Neural cell (in vitro differentiated cells): ENCODE data around the gene VPS37C. TPM values are rescaled to one million over a fixed set of nuclear protein-coding genes. Genes with fewer than 3 reads are reported as not detected.

ENCODE experiments used
- H2AFZ ChIP-seq: fragments of 200-600, 300-800 bp; sonication (generic), shearing (Covaris generic); 2 replicates; pipeline ENCODE4 v1.6.0; 2014; ENCODE audit warnings: low read depth, mild to moderate bottlenecking, antibody characterized with exemption, low read length, moderate library complexity
- H3F3A ChIP-seq: fragments of 200-600 bp; shearing (Covaris generic); 2 replicates; pipeline ENCODE4 v1.6.1; 2016; ENCODE audit warnings: mild to moderate bottlenecking, moderate library complexity, mixed read lengths, antibody characterized with exemption, low read length; ENCODE audit not compliant: insufficient read depth, poor library complexity, severe bottlenecking
- H3K27ac ChIP-seq: fragments of 200-600, 300-800 bp; sonication (generic), shearing (Covaris generic); 2 replicates; pipeline ENCODE4 v1.5.1; 2014; ENCODE audit warnings: mild to moderate bottlenecking, low read length, moderate library complexity
- H3K27me3 ChIP-seq: fragments of 300-800, 200-600 bp; sonication (generic), shearing (Covaris generic); 2 replicates; pipeline ENCODE4 v1.6.0; 2014; ENCODE audit warnings: mild to moderate bottlenecking, low read depth, low read length, moderate library complexity; ENCODE audit not compliant: insufficient read depth
- H3K36me3 ChIP-seq: fragments of 300-800, 200-600 bp; sonication (generic), shearing (Covaris generic); 2 replicates; pipeline ENCODE4 v1.5.1; 2014; ENCODE audit warnings: mild to moderate bottlenecking, antibody characterized with exemption, low read length, moderate library complexity; ENCODE audit not compliant: insufficient read depth
- H3K4me2 ChIP-seq: fragments of 300-800, 200-600 bp; sonication (generic), shearing (Covaris generic); 2 replicates; pipeline ENCODE4 v1.6.0; 2014; ENCODE audit warnings: mild to moderate bottlenecking, low read length
- H3K4me3 ChIP-seq: fragments of 300-800, 200-600 bp; sonication (generic), shearing (Covaris generic); 2 replicates; pipeline ENCODE4 v1.5.1; 2014; ENCODE audit warnings: mild to moderate bottlenecking, low read length, moderate library complexity
- H3K79me2 ChIP-seq: fragments of 200-600 bp; shearing (Covaris generic); replicated peaks from 2 replicates; pipeline ENCODE4 v1.6.0; 2014; ENCODE audit warnings: mild to moderate bottlenecking, low read length, moderate library complexity; ENCODE audit not compliant: insufficient read depth
- H3K9ac ChIP-seq: fragments of 300-800, 200-600 bp; sonication (generic), shearing (Covaris generic); 2 replicates; pipeline ENCODE4 v1.6.1; 2016; ENCODE audit warnings: mild to moderate bottlenecking, low read length, mixed read lengths
- H3K9me2 ChIP-seq: fragments of 200-600 bp; shearing (Covaris generic); 2 replicates; pipeline ENCODE4 v1.6.1; 2016; ENCODE audit warnings: mild to moderate bottlenecking, low read length, mixed read lengths; ENCODE audit not compliant: insufficient read depth
- H3K9me3 ChIP-seq: fragments of 200-600, 300-800 bp; sonication (generic), shearing (Covaris generic); 2 replicates; pipeline ENCODE4 v1.6.1; 2016; ENCODE audit warnings: mild to moderate bottlenecking, mixed run types, low read length, moderate library complexity, mixed read lengths
- H4K20me1 ChIP-seq: fragments of 200-600 bp; shearing (Covaris generic); 2 replicates; pipeline ENCODE4 v1.6.1; 2016; ENCODE audit warnings: mild to moderate bottlenecking, mixed run types; ENCODE audit not compliant: insufficient read depth
- EP300 ChIP-seq: fragments of 450-650 bp; conservative IDR thresholded peaks from 2 replicates; pipeline ENCODE4 v1.6.1; 2014; ENCODE audit warnings: antibody characterized with exemption, mild to moderate bottlenecking, moderate library complexity; ENCODE audit not compliant: poor library complexity, severe bottlenecking
- EZH2 ChIP-seq: fragments of 200-600, 300-800 bp; shearing (Covaris generic), sonication (generic); IDR thresholded peaks from 2 replicates; pipeline ENCODE4 v1.6.1; 2014; ENCODE audit warnings: antibody characterized with exemption, low read length, borderline replicate concordance, mild to moderate bottlenecking; ENCODE audit not compliant: insufficient read depth, poor library complexity, severe bottlenecking
- MXI1 ChIP-seq: fragments of 450-650 bp; conservative IDR thresholded peaks from 2 replicates; pipeline ENCODE4 v1.6.1; 2014; ENCODE audit warnings: antibody characterized with exemption, mild to moderate bottlenecking; ENCODE audit not compliant: poor library complexity, severe bottlenecking
- POLR2AphosphoS5 ChIP-seq: IDR thresholded peaks from 2 replicates; pipeline ENCODE4 v1.6.1; 2012
- RAD21 ChIP-seq: fragments of 450-650 bp; conservative IDR thresholded peaks from 2 replicates; pipeline ENCODE4 v1.6.1; 2014; ENCODE audit warnings: antibody characterized with exemption, mild to moderate bottlenecking, moderate library complexity
- SMC3 ChIP-seq: fragments of 450-650 bp; conservative IDR thresholded peaks from 2 replicates; pipeline ENCODE4 v1.6.1; 2014; ENCODE audit warnings: antibody characterized with exemption, mild to moderate bottlenecking, moderate library complexity; ENCODE audit not compliant: poor library complexity
- TAF1 ChIP-seq: IDR thresholded peaks from 2 replicates; pipeline ENCODE4 v1.6.1; 2012; ENCODE audit warnings: low read depth
- polyA plus RNA-seq: library from polyadenylated mRNA; depleted of rRNA; stranded (reverse); fragments of >200 nt; gene quantifications from 2 replicates; pipeline ENCODE4 v1.2.3, GENCODE V29; 2014
- TF ChIP-seq, protein P1 (sequence below): fragments of 450-650 bp; IDR thresholded peaks from 2 replicates; pipeline ENCODE4 v1.5.1; 2014; ENCODE audit warnings: antibody characterized with exemption, mild to moderate bottlenecking, moderate library complexity; ENCODE audit not compliant: poor library complexity, severe bottlenecking
- TF ChIP-seq, protein P2 (sequence below): IDR thresholded peaks from 2 replicates; pipeline ENCODE4 v1.6.1; 2012; ENCODE audit warnings: borderline replicate concordance

VPS37C gene
- polyA plus RNA-seq, 1 donor from 2014 or later = 7.3 TPM

DNA sequence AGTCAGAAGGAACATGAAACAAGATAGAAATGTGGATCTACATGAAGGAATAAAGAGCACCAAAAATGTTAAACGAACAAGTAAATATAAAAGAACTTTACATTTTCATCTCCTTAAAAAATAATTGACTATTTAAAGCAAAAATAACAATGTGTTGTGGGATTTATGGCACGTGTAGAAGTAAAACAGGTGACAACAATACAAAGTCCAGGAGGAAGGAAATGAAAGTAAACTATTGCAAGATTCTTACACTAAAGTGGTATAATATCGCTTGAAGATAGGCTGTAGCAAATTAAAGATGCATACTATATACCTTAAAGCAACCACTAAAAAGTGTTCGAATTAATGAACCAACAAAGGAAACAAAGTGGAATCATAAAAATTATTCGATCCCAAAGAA is 5.5 kb downstream of the VPS37C start:
- Histone ChIP-seq H4K20me1 (no peaks in the 10 kb centered on the region), H3K36me3 (no peaks in the 10 kb centered on the region), H3K79me2 (peaks cover 26% of the 10 kb centered on the region), H3K4me3 (no peak overlapping the region), H3K27ac (no peak overlapping the region), H3F3A (no peaks in the 10 kb centered on the region), H2AFZ (no peak overlapping the region), H3K9me2 (no peaks in the 10 kb centered on the region), H3K4me2 (no peak overlapping the region), H3K27me3 (no peaks in the 10 kb centered on the region), H3K9ac (no peak overlapping the region), H3K9me3 (peaks cover 5% of the 10 kb centered on the region)
- TF ChIP-seq EZH2 (no peak), EP300 (no peak)
- TF ChIP-seq, protein P1, sequence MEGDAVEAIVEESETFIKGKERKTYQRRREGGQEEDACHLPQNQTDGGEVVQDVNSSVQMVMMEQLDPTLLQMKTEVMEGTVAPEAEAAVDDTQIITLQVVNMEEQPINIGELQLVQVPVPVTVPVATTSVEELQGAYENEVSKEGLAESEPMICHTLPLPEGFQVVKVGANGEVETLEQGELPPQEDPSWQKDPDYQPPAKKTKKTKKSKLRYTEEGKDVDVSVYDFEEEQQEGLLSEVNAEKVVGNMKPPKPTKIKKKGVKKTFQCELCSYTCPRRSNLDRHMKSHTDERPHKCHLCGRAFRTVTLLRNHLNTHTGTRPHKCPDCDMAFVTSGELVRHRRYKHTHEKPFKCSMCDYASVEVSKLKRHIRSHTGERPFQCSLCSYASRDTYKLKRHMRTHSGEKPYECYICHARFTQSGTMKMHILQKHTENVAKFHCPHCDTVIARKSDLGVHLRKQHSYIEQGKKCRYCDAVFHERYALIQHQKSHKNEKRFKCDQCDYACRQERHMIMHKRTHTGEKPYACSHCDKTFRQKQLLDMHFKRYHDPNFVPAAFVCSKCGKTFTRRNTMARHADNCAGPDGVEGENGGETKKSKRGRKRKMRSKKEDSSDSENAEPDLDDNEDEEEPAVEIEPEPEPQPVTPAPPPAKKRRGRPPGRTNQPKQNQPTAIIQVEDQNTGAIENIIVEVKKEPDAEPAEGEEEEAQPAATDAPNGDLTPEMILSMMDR = no peak

DNA sequence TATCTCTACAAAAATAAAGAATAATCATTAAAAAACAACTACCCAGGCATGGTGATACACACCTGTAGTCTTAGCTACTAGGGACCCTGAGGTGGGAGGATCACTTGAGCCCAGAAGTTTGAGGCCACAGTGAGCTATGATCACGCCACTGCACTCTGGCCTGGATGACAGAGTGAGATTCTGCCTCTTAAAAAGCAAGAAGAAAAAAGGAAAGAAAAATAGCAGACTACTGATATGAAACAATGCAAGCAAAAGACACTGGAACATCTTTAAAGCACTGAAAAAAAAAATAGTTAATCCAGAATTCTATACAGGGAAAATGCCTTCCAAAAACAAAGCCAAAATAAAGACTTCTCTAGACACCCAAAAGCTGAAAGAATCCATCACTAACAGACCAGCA is 5.9 kb downstream of the VPS37C start:
- Histone ChIP-seq H2AFZ (no peak overlapping the region), H3K79me2 (peaks cover 26% of the 10 kb centered on the region), H3K4me3 (no peak overlapping the region), H3K9me2 (no peaks in the 10 kb centered on the region), H3K9me3 (peaks cover 5% of the 10 kb centered on the region), H3K36me3 (no peaks in the 10 kb centered on the region), H3K9ac (no peak overlapping the region), H3K27ac (no peak overlapping the region), H4K20me1 (no peaks in the 10 kb centered on the region), H3K27me3 (no peaks in the 10 kb centered on the region), H3F3A (no peaks in the 10 kb centered on the region), H3K4me2 (no peak overlapping the region)
- TF ChIP-seq MXI1 (no peak), EP300 (no peak), TAF1 (no peak), POLR2AphosphoS5 (no peak), RAD21 (no peak), EZH2 (no peak), SMC3 (no peak)
- TF ChIP-seq, protein P2, sequence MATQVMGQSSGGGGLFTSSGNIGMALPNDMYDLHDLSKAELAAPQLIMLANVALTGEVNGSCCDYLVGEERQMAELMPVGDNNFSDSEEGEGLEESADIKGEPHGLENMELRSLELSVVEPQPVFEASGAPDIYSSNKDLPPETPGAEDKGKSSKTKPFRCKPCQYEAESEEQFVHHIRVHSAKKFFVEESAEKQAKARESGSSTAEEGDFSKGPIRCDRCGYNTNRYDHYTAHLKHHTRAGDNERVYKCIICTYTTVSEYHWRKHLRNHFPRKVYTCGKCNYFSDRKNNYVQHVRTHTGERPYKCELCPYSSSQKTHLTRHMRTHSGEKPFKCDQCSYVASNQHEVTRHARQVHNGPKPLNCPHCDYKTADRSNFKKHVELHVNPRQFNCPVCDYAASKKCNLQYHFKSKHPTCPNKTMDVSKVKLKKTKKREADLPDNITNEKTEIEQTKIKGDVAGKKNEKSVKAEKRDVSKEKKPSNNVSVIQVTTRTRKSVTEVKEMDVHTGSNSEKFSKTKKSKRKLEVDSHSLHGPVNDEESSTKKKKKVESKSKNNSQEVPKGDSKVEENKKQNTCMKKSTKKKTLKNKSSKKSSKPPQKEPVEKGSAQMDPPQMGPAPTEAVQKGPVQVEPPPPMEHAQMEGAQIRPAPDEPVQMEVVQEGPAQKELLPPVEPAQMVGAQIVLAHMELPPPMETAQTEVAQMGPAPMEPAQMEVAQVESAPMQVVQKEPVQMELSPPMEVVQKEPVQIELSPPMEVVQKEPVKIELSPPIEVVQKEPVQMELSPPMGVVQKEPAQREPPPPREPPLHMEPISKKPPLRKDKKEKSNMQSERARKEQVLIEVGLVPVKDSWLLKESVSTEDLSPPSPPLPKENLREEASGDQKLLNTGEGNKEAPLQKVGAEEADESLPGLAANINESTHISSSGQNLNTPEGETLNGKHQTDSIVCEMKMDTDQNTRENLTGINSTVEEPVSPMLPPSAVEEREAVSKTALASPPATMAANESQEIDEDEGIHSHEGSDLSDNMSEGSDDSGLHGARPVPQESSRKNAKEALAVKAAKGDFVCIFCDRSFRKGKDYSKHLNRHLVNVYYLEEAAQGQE = no peak
- TF ChIP-seq, protein P1 = no peak
